H9 (cell line): Measurements from ENCODE around the gene URI1. TPM values are rescaled to one million over a fixed set of nuclear protein-coding genes. Genes with fewer than 3 reads are reported as not detected.
A peak's percentile ranks its signal among the peaks of the same experiment; 100 is the strongest.

ENCODE experiments used
- DNase-seq: peaks from one replicate; pipeline ENCODE4 v3.0.0-alpha.2; 2017
- H2AFZ ChIP-seq: one replicate; pipeline ENCODE4 v1.6.1; 2013; ENCODE audit warnings: mild to moderate bottlenecking, low read length, control low read depth, moderate library complexity
- H2AK5ac ChIP-seq: 2 replicates; pipeline ENCODE4 v1.6.1; 2013; ENCODE audit warnings: low read length, control low read depth, mixed read lengths; ENCODE audit not compliant: insufficient read length
- H2BK120ac ChIP-seq: one replicate; pipeline ENCODE4 v1.6.1; 2013; ENCODE audit warnings: low read depth, mild to moderate bottlenecking, low read length, control low read depth, inconsistent platforms; ENCODE audit not compliant: poor library complexity, severe bottlenecking
- H2BK12ac ChIP-seq: 2 replicates; pipeline ENCODE4 v1.6.1; 2013; ENCODE audit warnings: low read length, control low read depth, mixed read lengths, low read depth; ENCODE audit not compliant: insufficient read length
- H2BK15ac ChIP-seq: 2 replicates; pipeline ENCODE4 v1.6.1; 2013; ENCODE audit warnings: low read depth, low read length, control low read depth
- H2BK20ac ChIP-seq: one replicate; pipeline ENCODE4 v1.6.1; 2013; ENCODE audit warnings: low read depth, mild to moderate bottlenecking, low read length, control low read depth, inconsistent platforms; ENCODE audit not compliant: poor library complexity, severe bottlenecking
- H2BK5ac ChIP-seq: 2 replicates; pipeline ENCODE4 v1.6.1; 2013; ENCODE audit warnings: low read length, control low read depth, mixed read lengths; ENCODE audit not compliant: insufficient read length
- H3K14ac ChIP-seq: 2 replicates; pipeline ENCODE4 v1.6.1; 2013; ENCODE audit warnings: low read length, control low read depth; ENCODE audit not compliant: insufficient read depth
- H3K18ac ChIP-seq: 2 replicates; pipeline ENCODE4 v1.6.1; 2013; ENCODE audit warnings: low read depth, mild to moderate bottlenecking, mixed read lengths, low read length, control low read depth; ENCODE audit not compliant: insufficient read length
- H3K23ac ChIP-seq: 2 replicates; pipeline ENCODE4 v1.6.1; 2013; ENCODE audit warnings: low read length, control low read depth, mixed read lengths, low read depth; ENCODE audit not compliant: insufficient read length
- H3K23me2 ChIP-seq: 2 replicates; pipeline ENCODE4 v1.6.1; 2013; ENCODE audit warnings: low read depth, mild to moderate bottlenecking, mixed read lengths, low read length, control low read depth; ENCODE audit not compliant: insufficient read length, poor library complexity, severe bottlenecking
- H3K27ac ChIP-seq: 2 replicates; pipeline ENCODE4 v1.5.1; 2013; ENCODE audit warnings: low read length, control low read depth, mixed read lengths, low read depth; ENCODE audit not compliant: insufficient read length
- H3K27me3 ChIP-seq: 2 replicates; pipeline ENCODE4 v1.6.1; 2013; ENCODE audit warnings: low read length, control low read depth, inconsistent platforms; ENCODE audit not compliant: insufficient read depth
- H3K4ac ChIP-seq: 2 replicates; pipeline ENCODE4 v1.6.1; 2013; ENCODE audit warnings: low read depth, mild to moderate bottlenecking, control low read depth, inconsistent platforms, low read length, moderate library complexity
- H3K4me1 ChIP-seq: 2 replicates; pipeline ENCODE4 v1.6.1; 2013; ENCODE audit warnings: low read length, control low read depth, inconsistent platforms; ENCODE audit not compliant: insufficient read depth
- H3K4me2 ChIP-seq: 2 replicates; pipeline ENCODE4 v1.6.1; 2013; ENCODE audit warnings: low read length, control low read depth, mixed read lengths; ENCODE audit not compliant: insufficient read length, insufficient read depth
- H3K56ac ChIP-seq: 2 replicates; pipeline ENCODE4 v1.6.1; 2013; ENCODE audit warnings: low read depth, mild to moderate bottlenecking, mixed read lengths, low read length, control low read depth; ENCODE audit not compliant: insufficient read length
- H3K79me1 ChIP-seq: 2 replicates; pipeline ENCODE4 v1.6.1; 2013; ENCODE audit warnings: low read depth, mild to moderate bottlenecking, moderate library complexity, low read length, control low read depth, inconsistent platforms; ENCODE audit not compliant: insufficient read depth, poor library complexity, severe bottlenecking
- H3K79me2 ChIP-seq: 2 replicates; pipeline ENCODE4 v1.6.1; 2013; ENCODE audit warnings: low read length, control low read depth, inconsistent platforms; ENCODE audit not compliant: insufficient read depth
- H3K9ac ChIP-seq: 2 replicates; pipeline ENCODE4 v1.6.1; 2013; ENCODE audit warnings: low read length, control low read depth, mixed read lengths; ENCODE audit not compliant: insufficient read length; ENCODE audit errors: extremely low read depth
- H3K9me3 ChIP-seq: one replicate; pipeline ENCODE4 v1.6.1; 2013; ENCODE audit warnings: low read depth, low read length, inconsistent platforms; ENCODE audit not compliant: control insufficient read depth
- H3T11ph ChIP-seq: one replicate; pipeline ENCODE4 v1.6.1; 2013; ENCODE audit warnings: mild to moderate bottlenecking, low read length, control low read depth, inconsistent platforms
- H4K20me1 ChIP-seq: one replicate; pipeline ENCODE4 v1.6.1; 2013; ENCODE audit not compliant: control insufficient read depth, insufficient read length, insufficient read depth
- H4K5ac ChIP-seq: 2 replicates; pipeline ENCODE4 v1.6.1; 2013; ENCODE audit warnings: low read depth, mild to moderate bottlenecking, mixed read lengths, low read length, control low read depth; ENCODE audit not compliant: insufficient read length
- H4K8ac ChIP-seq: replicated peaks from 2 replicates; pipeline ENCODE4 v1.6.1; 2013; ENCODE audit warnings: low read length, control low read depth, mixed read lengths, low read depth; ENCODE audit not compliant: insufficient read length
- H4K91ac ChIP-seq: 2 replicates; pipeline ENCODE4 v1.6.1; 2013; ENCODE audit warnings: low read depth, mild to moderate bottlenecking, moderate library complexity, mixed read lengths, low read length, control low read depth; ENCODE audit not compliant: insufficient read length
- H3K27ac Mint-ChIP-seq, 3 experiments: 2 replicates in 2 of 3; 3 replicates in 1 of 3; pipeline ENCODE4 v1.8.0; 2020 to 2021; ENCODE audit warnings: mixed read lengths in 3 of 3, mild to moderate bottlenecking in 1 of 3, moderate library complexity in 1 of 3
- H3K27me3 Mint-ChIP-seq: 2 replicates; pipeline ENCODE4 v1.8.0; 2021; ENCODE audit warnings: low read depth, mild to moderate bottlenecking, moderate library complexity, mixed read lengths
- H3K36me3 Mint-ChIP-seq, 3 experiments: 2 replicates in 2 of 3; 3 replicates in 1 of 3; pipeline ENCODE4 v1.8.0; 2020 to 2021; ENCODE audit warnings: low read depth in 3 of 3, mixed read lengths in 3 of 3; ENCODE audit not compliant: insufficient read depth in 1 of 3
- H3K4me1 Mint-ChIP-seq, 2 experiments: 2 replicates each; pipeline ENCODE4 v1.8.0; 2020; ENCODE audit warnings: mixed read lengths in 2 of 2
- H3K4me3 Mint-ChIP-seq, 2 experiments: 2 replicates in 1 of 2; 3 replicates in 1 of 2; pipeline ENCODE4 v1.8.0; 2020 to 2021; ENCODE audit warnings: mild to moderate bottlenecking in 2 of 2, mixed read lengths in 2 of 2, moderate library complexity in 1 of 2
- H3K9me3 Mint-ChIP-seq, 2 experiments: 2 replicates in 1 of 2; 3 replicates in 1 of 2; pipeline ENCODE4 v1.8.0; 2020; ENCODE audit warnings: mild to moderate bottlenecking in 2 of 2, mixed read lengths in 2 of 2, moderate library complexity in 1 of 2
- WGBS: extraction: QIAGEN DNeasy Blood & Tissue Kit; methylation state at CpG from one replicate; pipeline ENCODE4 v1.1.7; 2013; ENCODE audit warnings: missing lambda C conversion rate, low lambda C conversion rate, mixed read lengths; ENCODE audit not compliant: insufficient read length; ENCODE audit errors: extremely low coverage; 5-methylcytosine and 5-hydroxymethylcytosine counted together
- total RNA-seq: library from RNA; stranded (reverse); gene quantifications from 2 replicates; pipeline ENCODE4 v1.2.1, GENCODE V29; 2021
- TF ChIP-seq, protein P1 (sequence below): fragments of 200-600 bp; sonication (generic); conservative IDR thresholded peaks from 3 replicates; pipeline ENCODE4 v1.8.0; 2021; ENCODE audit warnings: antibody characterized with exemption, mild to moderate bottlenecking

Gene URI1
- total RNA-seq, 1 experiment from 2014 or later = 54.3 TPM

DNA sequence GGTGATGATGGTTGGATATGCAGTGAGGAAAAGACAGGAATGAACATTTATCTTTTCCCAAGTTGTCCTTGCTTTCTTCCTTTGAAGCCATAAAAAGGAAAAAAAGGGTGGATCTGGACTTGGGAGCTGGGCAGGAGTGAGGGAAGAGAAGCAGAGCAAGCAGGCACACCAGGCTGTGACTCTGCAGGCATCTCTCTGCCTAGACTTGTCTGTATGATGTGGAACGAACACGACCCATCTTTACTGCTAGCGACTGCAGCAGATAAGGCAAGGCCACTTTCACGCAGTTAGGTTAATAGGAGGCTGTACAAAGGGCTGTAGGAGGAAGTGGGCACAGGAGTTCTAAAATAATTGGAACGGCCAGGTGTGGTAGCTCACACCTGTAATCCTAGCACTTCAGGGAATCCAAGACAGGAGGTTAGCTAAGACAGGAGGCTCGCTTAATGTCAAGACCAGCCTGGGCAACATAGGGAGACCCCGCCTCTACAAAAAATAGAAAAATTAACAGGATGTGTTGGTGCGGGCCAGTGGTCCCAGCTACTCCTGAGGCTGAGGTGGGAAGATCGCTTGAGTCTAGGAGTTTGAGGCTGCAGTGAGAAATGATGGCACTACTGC, 961 bp upstream of the URI1 start:
- Histone ChIP-seq H4K91ac (no peak overlapping the region), H3K9ac (no peak overlapping the region), H3K4me2 (no peak overlapping the region), H3T11ph (no peak overlapping the region), H2BK120ac (no peak overlapping the region), H3K23me2 (no peaks in the 10 kb centered on the region), H2AK5ac (no peak overlapping the region), H3K79me1 (no peaks in the 10 kb centered on the region), H4K8ac (no peak overlapping the region), H4K20me1 (no peaks in the 10 kb centered on the region), H2BK12ac (no peak overlapping the region), H3K23ac (peak overlapping the region; percentile 93), H3K56ac (no peak overlapping the region), H2BK15ac (no peak overlapping the region), H3K79me2 (peaks cover 22% of the 10 kb centered on the region; the same call in 1 of the 2 replicates), H3K4me1 (no peaks in the 10 kb centered on the region; the same call in 1 of the 2 replicates), H4K5ac (no peak overlapping the region), H3K14ac (no peak overlapping the region), H2BK5ac (no peak overlapping the region), H3K27ac (no peak overlapping the region), H3K9me3 (no peaks in the 10 kb centered on the region), H2BK20ac (no peak overlapping the region), H2AFZ (no peak overlapping the region), H3K18ac (no peak overlapping the region), H3K27me3 (no peaks in the 10 kb centered on the region; the same call in 1 of the 2 replicates), H3K4ac (no peak overlapping the region)
- WGBS = no CpG with 5 or more reads among the region's 9 CpGs
- Mint-ChIP-seq H3K27ac (no peak overlapping the region), H3K4me1 (peaks cover 18 to 25% of the 10 kb centered on the region in 2 experiments), H3K36me3 (peaks cover 0 to 8% (median 3%) of the 10 kb centered on the region in 3 experiments; a peak in 4 of 7 replicates), H3K27me3 (peaks cover 31% of the 10 kb centered on the region), H3K9me3 (peaks cover 14 to 24% of the 10 kb centered on the region in 2 experiments), H3K4me3 (peak overlapping the region; percentile 71 to 84)
- DNase-seq = no peak
- TF ChIP-seq, protein P1, sequence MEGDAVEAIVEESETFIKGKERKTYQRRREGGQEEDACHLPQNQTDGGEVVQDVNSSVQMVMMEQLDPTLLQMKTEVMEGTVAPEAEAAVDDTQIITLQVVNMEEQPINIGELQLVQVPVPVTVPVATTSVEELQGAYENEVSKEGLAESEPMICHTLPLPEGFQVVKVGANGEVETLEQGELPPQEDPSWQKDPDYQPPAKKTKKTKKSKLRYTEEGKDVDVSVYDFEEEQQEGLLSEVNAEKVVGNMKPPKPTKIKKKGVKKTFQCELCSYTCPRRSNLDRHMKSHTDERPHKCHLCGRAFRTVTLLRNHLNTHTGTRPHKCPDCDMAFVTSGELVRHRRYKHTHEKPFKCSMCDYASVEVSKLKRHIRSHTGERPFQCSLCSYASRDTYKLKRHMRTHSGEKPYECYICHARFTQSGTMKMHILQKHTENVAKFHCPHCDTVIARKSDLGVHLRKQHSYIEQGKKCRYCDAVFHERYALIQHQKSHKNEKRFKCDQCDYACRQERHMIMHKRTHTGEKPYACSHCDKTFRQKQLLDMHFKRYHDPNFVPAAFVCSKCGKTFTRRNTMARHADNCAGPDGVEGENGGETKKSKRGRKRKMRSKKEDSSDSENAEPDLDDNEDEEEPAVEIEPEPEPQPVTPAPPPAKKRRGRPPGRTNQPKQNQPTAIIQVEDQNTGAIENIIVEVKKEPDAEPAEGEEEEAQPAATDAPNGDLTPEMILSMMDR = no peak
